HepG2 (cell line): ENCODE results near the gene MVP. TPM values are rescaled to one million over a fixed set of nuclear protein-coding genes. Genes with fewer than 3 reads are reported as not detected.
A peak's percentile ranks its signal among the peaks of the same experiment; 100 is the strongest.

Experiments used
- ARID2 ChIP-seq: sonication (generic); formaldehyde crosslinking; IDR thresholded peaks from 2 replicates; pipeline ENCODE4 v1.8.1; 2022; ENCODE audit warnings: mild to moderate bottlenecking, missing genetic modification reagents, borderline replicate concordance
- DNMT3B ChIP-seq: conservative IDR thresholded peaks from 2 replicates; pipeline ENCODE4 v1.6.1; 2016; ENCODE audit warnings: missing biosample characterization, control low read depth
- HNRNPK ChIP-seq: fragments of 200-400 bp; formaldehyde crosslinking; IDR thresholded peaks from 2 replicates; pipeline ENCODE4 v1.6.1; 2018; ENCODE audit warnings: low read length, low read depth, moderate library complexity, mild to moderate bottlenecking; ENCODE audit not compliant: poor library complexity, severe bottlenecking
- HNRNPUL1 ChIP-seq: fragments of 200-400 bp; formaldehyde crosslinking; IDR thresholded peaks from 2 replicates; pipeline ENCODE4 v1.6.1; 2017; ENCODE audit warnings: low read depth, mild to moderate bottlenecking, low read length, moderate library complexity
- KLF15 ChIP-seq: sonication (generic); formaldehyde crosslinking; IDR thresholded peaks from 2 replicates; pipeline ENCODE4 v1.8.1; 2023; ENCODE audit warnings: borderline replicate concordance, mild to moderate bottlenecking, inconsistent platforms, missing genetic modification reagents, mixed read lengths
- MLXIP ChIP-seq: sonication (generic); formaldehyde crosslinking; IDR thresholded peaks from 2 replicates; pipeline ENCODE4 v1.9.0; 2021; ENCODE audit warnings: missing genetic modification reagents, borderline replicate concordance
- NR2F2 ChIP-seq: IDR thresholded peaks from 2 replicates; pipeline ENCODE4 v1.6.1; 2012; ENCODE audit warnings: low read depth, inconsistent platforms, borderline replicate concordance
- PAX8 ChIP-seq: sonication (generic); formaldehyde crosslinking; IDR thresholded peaks from 2 replicates; pipeline ENCODE4 v1.8.0; 2022; ENCODE audit warnings: mild to moderate bottlenecking, missing genetic modification reagents, borderline replicate concordance
- PITX1 ChIP-seq: sonication (generic); formaldehyde crosslinking; IDR thresholded peaks from 2 replicates; pipeline ENCODE4 v1.5.1; 2020; ENCODE audit warnings: mild to moderate bottlenecking, missing genetic modification reagents
- SETDB1 ChIP-seq: sonication (generic); formaldehyde crosslinking; IDR thresholded peaks from 2 replicates; pipeline ENCODE4 v1.5.1; 2020; ENCODE audit warnings: missing genetic modification reagents, mild to moderate bottlenecking, borderline replicate concordance
- SP1 ChIP-seq, 2 experiments: fragments of 450-650 bp in 1 of 2; sonication (generic) in 1 of 2; formaldehyde crosslinking in 1 of 2; IDR thresholded peaks; 2 replicates each; pipeline versions ENCODE4 v1.4.0 to v1.6.1; 2016 to 2020; ENCODE audit warnings: missing genetic modification reagents in 1 of 2
- THAP11 ChIP-seq: IDR thresholded peaks from 2 replicates; pipeline ENCODE4 v1.6.1; 2016; ENCODE audit warnings: missing biosample characterization, missing genetic modification reagents
- ZBTB44 ChIP-seq: sonication (generic); formaldehyde crosslinking; IDR thresholded peaks from 2 replicates; pipeline ENCODE4 v1.4.0; 2020; ENCODE audit warnings: missing genetic modification reagents
- ZBTB46 ChIP-seq: sonication (generic); formaldehyde crosslinking; IDR thresholded peaks from 2 replicates; pipeline ENCODE4 v1.4.0; 2020; ENCODE audit warnings: mild to moderate bottlenecking, missing genetic modification reagents, borderline replicate concordance
- ZNF10 ChIP-seq: sonication (generic); formaldehyde crosslinking; IDR thresholded peaks from 2 replicates; pipeline ENCODE4 v1.4.0; 2020; ENCODE audit warnings: mild to moderate bottlenecking, low read depth, missing genetic modification reagents, borderline replicate concordance
- ZNF138 ChIP-seq: sonication (generic); formaldehyde crosslinking; IDR thresholded peaks from 2 replicates; pipeline ENCODE4 v1.5.0; 2020; ENCODE audit warnings: mild to moderate bottlenecking, low read depth, missing genetic modification reagents
- ZNF251 ChIP-seq: sonication (generic); formaldehyde crosslinking; IDR thresholded peaks from 2 replicates; pipeline ENCODE4 v1.9.0; 2021; ENCODE audit warnings: mild to moderate bottlenecking, missing genetic modification reagents
- ZNF44 ChIP-seq: sonication (generic); formaldehyde crosslinking; IDR thresholded peaks from 2 replicates; pipeline ENCODE4 v1.5.1; 2020; ENCODE audit warnings: mild to moderate bottlenecking, missing genetic modification reagents
- ZNF446 ChIP-seq: sonication (generic); formaldehyde crosslinking; IDR thresholded peaks from 2 replicates; pipeline ENCODE4 v1.5.0; 2020; ENCODE audit warnings: mild to moderate bottlenecking, missing genetic modification reagents
- ZSCAN5A ChIP-seq: sonication (generic); formaldehyde crosslinking; IDR thresholded peaks from 2 replicates; pipeline ENCODE4 v1.8.0; 2022; ENCODE audit warnings: mild to moderate bottlenecking, missing genetic modification reagents, borderline replicate concordance
- polyA plus RNA-seq, 8 experiments: library from polyadenylated mRNA; depleted of rRNA in 3 of 8; stranded (reverse) in 7 of 8; unstranded in 1 of 8; fragments of >200 nt; fragmentation: Illumina TruSeq in 4 of 8; extraction: Trizol in 4 of 8; gene quantifications; 2 replicates each; pipeline versions ENCODE4 v1.2.1 to v1.2.3, GENCODE V29; 2011 to 2016; ENCODE audit warnings: low read depth in 4 of 8, missing spikeins in 1 of 8, mixed read lengths in 1 of 8; ENCODE audit not compliant: insufficient read depth in 1 of 8
- total RNA-seq, 5 experiments: library from RNA; depleted of rRNA; stranded (reverse); fragments of >200 nt; fragmentation: Illumina TruSeq; extraction: Trizol; gene quantifications; 2 replicates each; pipeline ENCODE4 v1.2.3, GENCODE V29; 2016; ENCODE audit warnings: low read depth in 1 of 5

MVP gene
- total and polyA plus RNA-seq, 2 of the 13 experiments (the other 11 are each of a cell fraction or from before 2014, with no cell fraction given) = 22.9 to 43.5 TPM

- TF ChIP-seq ZNF44 = peak; percentile 93
- TF ChIP-seq ZNF138 (CRISPR knock-in tag) = peak; percentile 77; the same call in 1 of the 2 replicates
- no peak for TF ChIP-seq ZNF10 (CRISPR knock-in tag)
- peak; percentile 77; the same call in 1 of the 2 replicates for TF ChIP-seq HNRNPUL1
- TF ChIP-seq ZBTB46 (CRISPR knock-in tag) = no peak
- peak; percentile 99 for TF ChIP-seq HNRNPK
- TF ChIP-seq SETDB1 (CRISPR knock-in tag) = no peak
- TF ChIP-seq ZBTB44 (CRISPR knock-in tag) = no peak; the same call in 1 of the 2 replicates
- peak; percentile 96 for TF ChIP-seq PITX1
- peak; percentile 58; the same call in 1 of the 2 replicates for TF ChIP-seq NR2F2
- TF ChIP-seq SP1 (IDR thresholded peaks at IDR 0.05) = no peak
- peak; percentile 87 for TF ChIP-seq SP1 (CRISPR knock-in tag; IDR thresholded peaks at IDR 0.05)
- no peak for TF ChIP-seq ZNF251 (CRISPR knock-in tag)
- TF ChIP-seq MLXIP (CRISPR knock-in tag) = peak; percentile 70; the same call in 1 of the 2 replicates
- peak; percentile 94 for TF ChIP-seq THAP11
- TF ChIP-seq KLF15 (CRISPR knock-in tag) = peak; percentile 34; the same call in 1 of the 2 replicates
- TF ChIP-seq ARID2 (CRISPR knock-in tag) = peak; percentile 92; the same call in 1 of the 2 replicates
- TF ChIP-seq ZSCAN5A (CRISPR knock-in tag) = peak; percentile 38
- no peak for TF ChIP-seq PAX8 (CRISPR knock-in tag)
- no peak; the same call in 1 of the 2 replicates for TF ChIP-seq DNMT3B (CRISPR knock-in tag)
- TF ChIP-seq ZNF446 (CRISPR knock-in tag) = no peak
Measured at GRCh38 chr16:29805232-29806098, 14.8 kb upstream of the MVP start (continued).
